Endothelial cell of umbilical vein (primary cell): ENCODE measurements around the gene SPOUT1.

ENCODE experiments used
- EZH2 ChIP-seq: IDR thresholded peaks from 2 replicates; pipeline ENCODE4 v1.6.1; 2012; ENCODE audit warnings: borderline replicate concordance, low read depth, mild to moderate bottlenecking, moderate library complexity, low read length, inconsistent platforms; ENCODE audit not compliant: severe bottlenecking
- POLR2A ChIP-seq: IDR thresholded peaks from 2 replicates; pipeline ENCODE4 v1.6.1; 2012; ENCODE audit warnings: low read depth, mild to moderate bottlenecking, control low read depth, low read length
- POLR2AphosphoS5 ChIP-seq: IDR thresholded peaks from 2 replicates; pipeline ENCODE4 v1.6.1; 2012; ENCODE audit warnings: low read depth, mild to moderate bottlenecking, control low read depth, low read length, moderate library complexity; ENCODE audit not compliant: insufficient read depth
- TF ChIP-seq, protein P1 (sequence below), 2 donors: IDR thresholded peaks; 1 replicate in 1 of 2; 2 replicates in 1 of 2; pipeline ENCODE4 v1.5.1; 2011; ENCODE audit warnings: low read length in 2 of 2, mild to moderate bottlenecking in 2 of 2, moderate library complexity in 2 of 2, control low read depth in 1 of 2, inconsistent platforms in 1 of 2, low read depth in 1 of 2; ENCODE audit not compliant: insufficient read depth in 1 of 2; ENCODE audit errors: extremely low read depth in 1 of 2
- TF ChIP-seq, protein P2 (sequence below): IDR thresholded peaks from 2 replicates; pipeline ENCODE4 v1.6.1; 2011; ENCODE audit not compliant: insufficient read depth, insufficient read length

DNA sequence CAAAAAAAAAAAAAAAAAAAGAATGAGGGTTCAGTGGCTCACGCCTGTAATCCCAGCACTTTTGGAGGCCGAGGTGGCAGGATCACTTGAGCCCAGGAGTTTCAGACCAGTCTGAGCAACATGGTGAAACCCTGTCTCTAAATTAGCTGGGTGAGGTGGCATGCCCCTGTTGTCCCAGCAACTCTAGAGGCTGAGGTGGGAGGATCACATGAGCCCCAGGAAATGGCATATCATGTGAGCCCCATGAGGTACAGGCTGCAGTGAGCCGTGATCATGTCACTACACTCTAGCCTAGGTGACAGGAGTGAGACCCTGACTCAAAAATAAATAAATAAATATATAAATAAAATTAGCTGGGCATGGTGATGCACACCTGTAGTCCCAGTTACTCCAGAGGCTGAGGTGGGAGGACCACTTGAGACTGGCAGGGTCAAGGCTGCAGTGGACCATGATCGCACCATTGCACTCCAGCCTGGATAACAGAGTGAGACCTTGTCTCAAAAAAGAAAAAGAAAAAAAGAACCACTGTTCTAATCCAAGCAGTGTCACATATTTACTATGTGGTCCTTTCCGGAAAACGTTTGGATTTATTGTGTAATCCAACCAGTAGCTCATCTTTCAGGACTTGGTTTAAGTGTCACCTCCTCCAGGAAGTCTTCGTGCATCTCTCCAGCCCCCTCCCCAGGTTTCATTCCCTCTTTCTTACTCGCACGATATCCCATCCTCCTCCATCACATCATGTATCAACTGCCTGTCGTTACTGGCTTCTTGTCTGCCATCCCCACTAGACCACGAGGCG, 12.3 kb upstream of the SPOUT1 start:
- TF ChIP-seq, protein P1, sequence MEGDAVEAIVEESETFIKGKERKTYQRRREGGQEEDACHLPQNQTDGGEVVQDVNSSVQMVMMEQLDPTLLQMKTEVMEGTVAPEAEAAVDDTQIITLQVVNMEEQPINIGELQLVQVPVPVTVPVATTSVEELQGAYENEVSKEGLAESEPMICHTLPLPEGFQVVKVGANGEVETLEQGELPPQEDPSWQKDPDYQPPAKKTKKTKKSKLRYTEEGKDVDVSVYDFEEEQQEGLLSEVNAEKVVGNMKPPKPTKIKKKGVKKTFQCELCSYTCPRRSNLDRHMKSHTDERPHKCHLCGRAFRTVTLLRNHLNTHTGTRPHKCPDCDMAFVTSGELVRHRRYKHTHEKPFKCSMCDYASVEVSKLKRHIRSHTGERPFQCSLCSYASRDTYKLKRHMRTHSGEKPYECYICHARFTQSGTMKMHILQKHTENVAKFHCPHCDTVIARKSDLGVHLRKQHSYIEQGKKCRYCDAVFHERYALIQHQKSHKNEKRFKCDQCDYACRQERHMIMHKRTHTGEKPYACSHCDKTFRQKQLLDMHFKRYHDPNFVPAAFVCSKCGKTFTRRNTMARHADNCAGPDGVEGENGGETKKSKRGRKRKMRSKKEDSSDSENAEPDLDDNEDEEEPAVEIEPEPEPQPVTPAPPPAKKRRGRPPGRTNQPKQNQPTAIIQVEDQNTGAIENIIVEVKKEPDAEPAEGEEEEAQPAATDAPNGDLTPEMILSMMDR (IDR thresholded peaks at IDR 0.05; ENCODE audit: extremely low read depth in 1 of 2, insufficient read depth in 1 of 2, low read depth in 1 of 2, low read length in 2 of 2), result no peak
- TF ChIP-seq POLR2A (no peak), POLR2AphosphoS5 (no peak), EZH2 (no peak)
- TF ChIP-seq, protein P2, sequence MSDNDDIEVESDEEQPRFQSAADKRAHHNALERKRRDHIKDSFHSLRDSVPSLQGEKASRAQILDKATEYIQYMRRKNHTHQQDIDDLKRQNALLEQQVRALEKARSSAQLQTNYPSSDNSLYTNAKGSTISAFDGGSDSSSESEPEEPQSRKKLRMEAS, result no peak
